Peyer's patch (tissue), 4 donors: ENCODE measurements around the gene SYNDIG1. TPM values are rescaled to one million over a fixed set of nuclear protein-coding genes. Genes with fewer than 3 reads are reported as not detected.

Experiments
- DNase-seq, 3 donors: peaks; one replicate each; pipeline ENCODE4 v3.0.0-alpha.2; 2017 to 2019
- H3K27ac ChIP-seq, 4 donors: fragments of 200-600 bp; sonication (generic); one replicate each; pipeline ENCODE4 v1.5.1; 2016 to 2019
- H3K27me3 ChIP-seq, 2 donors: fragments of 200-600 bp; sonication (generic); one replicate each; pipeline ENCODE4 v1.5.1; 2019
- H3K36me3 ChIP-seq, 3 donors: fragments of 200-600 bp; sonication (generic); one replicate each; pipeline ENCODE4 v1.5.1; 2016 to 2019
- H3K4me1 ChIP-seq, 4 donors: fragments of 200-600 bp; sonication (generic); one replicate each; pipeline ENCODE4 v1.5.1; 2016 to 2019
- H3K4me3 ChIP-seq, 4 donors: fragments of 200-600 bp; sonication (generic); 1 replicate in 3 of 4; 2 replicates in 1 of 4; pipeline ENCODE4 v1.5.1; 2016 to 2019; ENCODE audit warnings: mild to moderate bottlenecking in 1 of 4
- H3K9me3 ChIP-seq, 4 donors: fragments of 200-600 bp; sonication (generic); one replicate each; pipeline ENCODE4 v1.5.1; 2016 to 2019; ENCODE audit warnings: mild to moderate bottlenecking in 1 of 4
- CTCF ChIP-seq, 6 experiments: fragments of 450-650 bp in 4 of 6; fragments of 200-600 bp in 2 of 6; sonication (generic) in 1 of 6; IDR thresholded peaks; one replicate each; pipeline ENCODE4 v1.5.1; 2017 to 2019; ENCODE audit warnings: antibody characterized with exemption in 6 of 6, mild to moderate bottlenecking in 3 of 6, moderate library complexity in 1 of 6
- POLR2A ChIP-seq, 2 donors: fragments of 450-650 bp; IDR thresholded peaks; one replicate each; pipeline ENCODE4 v1.5.1; 2017; ENCODE audit warnings: antibody characterized with exemption in 2 of 2, mild to moderate bottlenecking in 2 of 2, moderate library complexity in 2 of 2
- total RNA-seq, 4 donors: library from RNA; depleted of rRNA; stranded (reverse); fragments of >200 nt; gene quantifications; one replicate each; pipeline ENCODE4 v1.1.0, GENCODE V29; 2016

Gene SYNDIG1
- total RNA-seq, result 1 to 10 TPM in 1 of 4 donors, under 1 TPM in 1, not detected in 2; 0.76 to 1.7 TPM

DNA sequence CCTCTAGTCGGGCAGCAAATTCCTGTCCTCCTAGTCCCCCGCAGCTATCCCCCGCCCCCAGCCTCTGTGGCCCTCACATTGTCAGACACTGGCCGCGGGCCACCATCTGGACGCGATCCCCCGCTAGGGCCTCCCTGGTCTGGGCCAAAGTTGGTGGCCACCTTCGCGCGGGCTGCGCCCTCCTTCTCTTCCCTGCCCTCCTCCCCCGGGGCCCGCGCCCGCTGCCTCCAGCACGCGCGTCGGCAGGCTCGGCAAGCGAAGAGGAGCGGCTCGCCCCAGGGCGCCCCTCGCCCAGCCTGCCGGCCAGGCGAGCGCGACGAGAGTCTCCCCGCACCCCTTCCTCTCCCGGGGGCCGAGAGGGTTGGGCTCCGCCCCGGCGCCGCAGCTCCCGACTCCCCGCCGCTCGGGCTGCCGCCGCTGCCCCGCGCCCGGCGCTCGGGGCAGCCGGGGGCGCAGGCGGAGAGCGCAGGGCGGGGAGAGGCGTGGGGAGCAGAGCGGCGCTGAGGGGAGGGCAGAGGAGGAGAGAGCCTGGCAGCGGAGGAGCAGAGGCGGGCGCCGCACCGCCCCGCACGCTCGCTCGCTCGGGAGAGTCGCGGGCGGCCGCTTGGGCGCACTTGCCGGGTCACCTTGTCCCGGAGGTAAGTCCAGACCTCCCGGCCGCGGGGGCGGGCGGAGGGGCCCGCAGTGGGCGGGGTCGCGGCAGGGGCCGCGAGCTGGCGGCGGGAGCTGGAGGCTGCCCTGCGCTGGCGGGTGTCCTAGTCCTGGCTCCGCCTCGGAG, at the start of gene SYNDIG1:
Gene SYNDIG1, plus strand, starts transcription at position 514 of the 778 bp plus-strand sequence. CDS start 73,469 bp downstream, outside the sequence.
- no peak for DNase-seq
- H3K27me3 ChIP-seq, result peaks cover 0 to 21% of the 10 kb centered on the region in 2 donors
- H3K4me3 ChIP-seq, result peak within 1 kb of the TSS; percentile 24 to 51 (median 41)
- no peaks in the 10 kb centered on the region for H3K9me3 ChIP-seq
- H3K36me3 ChIP-seq, result no peaks in the 10 kb centered on the region
- peak within 1 kb of the TSS in 2 of 4 donors; percentile 26 to 42 for H3K27ac ChIP-seq
- H3K4me1 ChIP-seq, result no peaks in the 10 kb centered on the region
- no peak for TF ChIP-seq POLR2A (IDR thresholded peaks at IDR 0.05)
- TF ChIP-seq CTCF (IDR thresholded peaks at IDR 0.05), result no peak

DNA sequence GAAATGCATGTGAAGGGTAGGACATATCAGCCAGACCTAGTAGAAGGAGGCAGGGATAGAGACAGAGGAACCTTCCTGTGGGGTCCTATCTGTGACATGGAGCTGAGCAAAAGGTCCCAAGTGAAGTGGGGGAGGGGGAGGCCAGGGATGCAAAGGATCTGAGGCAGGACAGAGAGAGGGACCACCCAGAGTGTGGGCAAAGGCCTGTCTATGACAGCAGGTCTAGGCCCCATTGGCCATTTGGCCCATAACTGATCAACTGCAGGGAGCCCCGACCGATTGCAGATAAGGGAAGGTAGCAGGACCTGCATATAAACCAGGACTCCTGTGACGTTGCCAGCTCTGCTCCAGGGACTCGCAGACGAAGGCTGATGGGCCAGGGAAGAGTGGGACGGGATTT, 49.6 kb upstream of the SYNDIG1 start:
- Histone ChIP-seq H3K4me1 (no peaks in the 10 kb centered on the region), H3K27me3 (no peaks in the 10 kb centered on the region), H3K27ac (no peak overlapping the region), H3K9me3 (peaks cover 0 to 3% (median 0%) of the 10 kb centered on the region in 4 donors), H3K4me3 (no peak overlapping the region), H3K36me3 (no peaks in the 10 kb centered on the region)
- no peak for TF ChIP-seq POLR2A (IDR thresholded peaks at IDR 0.05)
- TF ChIP-seq CTCF (IDR thresholded peaks at IDR 0.05), result no peak
- no peak for DNase-seq

GRCh38 chr20:24420567-24420966, 48.9 kb upstream of the SYNDIG1 start:
- H3K27ac ChIP-seq, result no peak overlapping the region
- peaks cover 0 to 3% (median 0%) of the 10 kb centered on the region in 4 donors for H3K9me3 ChIP-seq
- H3K27me3 ChIP-seq, result no peaks in the 10 kb centered on the region
- no peaks in the 10 kb centered on the region for H3K36me3 ChIP-seq
- H3K4me1 ChIP-seq, result no peaks in the 10 kb centered on the region
- H3K4me3 ChIP-seq, result no peak overlapping the region
- DNase-seq, result no peak
- TF ChIP-seq CTCF (IDR thresholded peaks at IDR 0.05) (no peak), POLR2A (IDR thresholded peaks at IDR 0.05) (no peak)

DNA sequence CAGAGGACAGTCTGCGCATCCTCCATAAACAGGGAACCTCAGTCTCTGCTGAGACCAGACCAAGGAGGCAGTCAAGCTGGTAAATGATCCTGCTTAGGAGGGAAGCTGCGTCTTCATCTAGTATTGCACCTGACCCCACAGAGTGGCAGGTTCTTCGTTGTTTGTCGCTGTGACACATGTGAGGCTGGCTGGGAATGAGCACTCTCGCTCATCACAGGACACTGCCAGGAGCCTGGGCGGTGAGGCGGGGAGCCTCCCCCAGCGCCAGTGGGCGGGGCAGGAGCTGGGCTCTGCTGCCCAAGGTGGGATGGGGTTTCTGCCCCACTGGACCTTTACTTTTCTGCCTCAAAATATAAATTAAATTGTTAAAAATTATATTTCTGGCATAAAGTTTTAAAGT, 48.4 kb upstream of the SYNDIG1 start:
- H3K9me3 ChIP-seq, result peaks cover 0 to 3% (median 0%) of the 10 kb centered on the region in 4 donors
- TF ChIP-seq POLR2A (IDR thresholded peaks at IDR 0.05), result no peak
- TF ChIP-seq CTCF (IDR thresholded peaks at IDR 0.05), result no peak
- H3K4me1 ChIP-seq, result no peaks in the 10 kb centered on the region
- DNase-seq, result no peak
- H3K27me3 ChIP-seq, result no peaks in the 10 kb centered on the region
- H3K27ac ChIP-seq, result no peak overlapping the region
- no peak overlapping the region for H3K4me3 ChIP-seq
- no peaks in the 10 kb centered on the region for H3K36me3 ChIP-seq

GRCh38 chr20:24422091-24422760, 47.2 kb upstream of the SYNDIG1 start:
- H3K4me3 ChIP-seq, result no peak overlapping the region
- H3K27me3 ChIP-seq, result no peaks in the 10 kb centered on the region
- DNase-seq, result no peak
- no peaks in the 10 kb centered on the region for H3K9me3 ChIP-seq
- TF ChIP-seq CTCF (IDR thresholded peaks at IDR 0.05) (no peak), POLR2A (IDR thresholded peaks at IDR 0.05) (no peak)
- H3K4me1 ChIP-seq, result no peaks in the 10 kb centered on the region
- no peak overlapping the region for H3K27ac ChIP-seq
- no peaks in the 10 kb centered on the region for H3K36me3 ChIP-seq
